Ramos (cell line): ENCODE results near the gene HOXB13.

Source experiments
- in situ Hi-C: fragments of 300-500 bp; cut with MboI; formaldehyde crosslinking; loops from one replicate; pipeline ENCODE4 v1.14.3; 2022; ENCODE audit warnings: low sequenced_read_pairs; ENCODE audit not compliant: unreplicated experiment

HOXB13 gene

DNA sequence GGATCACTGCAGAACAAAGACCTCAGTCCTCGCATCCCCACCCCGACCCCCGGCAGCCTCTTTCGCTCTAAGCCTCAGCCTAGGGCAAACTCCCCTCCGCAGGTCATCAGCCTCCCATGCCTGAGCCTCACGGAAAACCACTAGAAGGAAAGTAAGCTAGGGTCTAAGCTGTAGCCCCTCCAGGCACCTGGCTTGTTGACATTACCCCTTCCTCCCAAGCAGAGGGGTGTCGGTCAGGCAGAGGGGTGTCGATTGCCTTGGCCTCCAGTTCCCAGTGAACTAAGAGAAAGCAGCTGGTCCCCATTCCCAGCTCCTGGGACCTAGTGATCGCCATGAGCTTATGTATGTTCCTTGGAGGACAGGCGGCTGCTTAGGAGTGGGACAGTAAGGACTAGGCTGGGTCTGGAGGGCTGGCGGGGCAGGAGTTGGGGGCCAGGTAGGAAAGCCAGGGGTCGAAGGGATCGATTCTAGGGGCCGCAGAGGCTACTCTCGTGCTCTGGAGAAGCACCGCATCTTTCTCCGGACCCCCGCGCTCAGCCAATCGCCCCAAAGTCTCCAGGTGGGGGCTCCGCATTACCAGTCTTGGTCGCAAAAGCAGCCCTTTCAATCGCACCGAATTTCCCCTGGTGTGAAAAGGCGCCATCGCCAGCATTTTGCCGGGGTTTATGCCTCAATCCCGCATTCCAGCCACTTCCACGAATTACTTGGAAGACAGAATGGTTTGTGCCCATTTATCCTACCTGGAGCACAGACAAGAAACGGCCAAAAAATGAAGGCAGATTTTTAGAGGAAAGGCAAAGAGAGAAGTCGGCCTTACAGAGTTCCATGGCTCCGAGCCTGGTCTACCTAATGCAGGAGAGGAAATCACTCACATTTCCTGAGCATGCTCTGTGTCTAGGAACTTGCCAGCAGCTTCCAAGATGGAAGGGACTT is 21.3 kb upstream of the HOXB13 start:
- in situ Hi-C loops = no loop called here

DNA sequence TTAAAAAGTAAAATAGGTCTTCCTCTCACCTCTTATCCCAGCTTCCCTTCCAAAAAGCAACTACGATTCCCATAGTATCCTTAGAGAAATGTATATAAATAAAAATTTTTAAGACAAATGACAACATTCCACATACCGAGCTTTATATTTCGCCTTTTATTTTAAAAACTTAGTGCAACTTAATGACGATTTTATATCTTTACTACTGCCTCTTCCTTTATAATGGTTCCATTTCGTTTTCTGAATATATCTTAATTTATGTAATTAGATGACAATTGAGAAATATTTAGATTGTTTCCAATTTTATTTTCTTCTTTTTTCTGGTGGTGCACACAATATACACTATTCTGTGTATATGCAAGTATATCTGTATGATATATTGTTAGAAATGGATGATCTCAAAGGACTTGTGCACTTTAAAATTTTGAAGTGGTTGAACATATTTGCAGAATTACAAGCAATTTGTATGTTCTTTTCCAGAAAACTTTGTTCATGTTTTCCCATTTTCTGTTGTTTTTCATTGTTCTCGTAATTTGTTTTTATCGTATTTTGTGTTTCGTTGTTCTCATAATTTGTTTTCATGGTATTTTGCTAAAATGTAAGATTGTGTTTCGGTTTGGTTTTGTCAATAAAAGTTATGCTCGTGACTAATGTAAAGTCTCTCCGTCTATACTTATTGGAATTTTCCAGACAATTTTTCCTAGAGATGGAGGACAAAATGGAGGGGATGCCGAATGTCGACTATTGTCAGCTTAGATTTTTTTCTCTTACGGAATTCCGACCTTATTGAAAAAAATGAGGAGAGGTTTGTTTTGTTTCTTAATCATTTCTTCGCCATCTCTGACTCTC is 20.4 kb upstream of the HOXB13 start:
- in situ Hi-C loops = no loop called here

DNA sequence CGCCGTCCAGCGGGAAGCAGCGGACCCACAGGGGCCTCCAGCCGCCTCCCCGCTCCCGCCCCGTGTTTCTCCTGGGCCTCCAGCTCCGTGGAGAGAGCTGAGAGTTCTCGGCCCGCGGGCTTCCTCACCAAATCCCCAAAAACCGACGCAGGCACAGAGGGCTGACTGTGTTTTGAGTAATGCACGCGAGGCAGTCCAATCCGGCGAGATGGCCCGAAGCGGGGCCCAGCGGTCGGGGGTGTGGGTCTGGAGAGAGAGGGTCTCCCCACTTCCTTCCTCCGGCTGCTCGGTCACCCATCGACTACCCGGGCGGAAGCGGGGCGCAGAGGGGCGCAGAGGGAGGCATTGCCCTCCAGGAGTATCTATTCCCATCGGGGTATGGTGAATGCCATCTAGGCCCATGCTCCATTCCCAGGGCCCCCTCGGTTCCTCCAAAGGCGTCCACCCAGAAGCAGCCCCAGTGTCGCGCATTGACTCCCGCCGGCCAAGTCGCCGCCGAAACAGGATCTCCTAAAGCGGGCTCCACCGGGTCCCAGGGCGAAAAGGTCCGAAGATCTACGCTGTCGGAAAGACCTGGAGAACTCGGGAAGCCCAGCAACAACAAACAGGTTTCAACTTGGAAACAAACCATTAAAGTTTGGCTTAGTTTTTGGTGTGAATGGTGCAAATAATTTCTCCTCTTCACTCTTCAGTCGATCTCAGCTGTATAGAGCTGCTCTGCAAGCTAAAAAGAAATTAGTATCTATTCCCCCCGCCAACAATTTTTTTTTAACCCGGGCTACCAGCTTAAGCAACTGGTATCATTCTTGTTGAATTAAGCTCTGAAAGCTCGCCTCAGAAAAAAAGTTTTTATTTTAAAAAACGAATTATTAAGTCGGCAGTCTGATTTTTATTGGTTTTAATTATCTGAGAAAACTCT is 19.2 kb upstream of the HOXB13 start:
- in situ Hi-C loops = no loop called here

DNA sequence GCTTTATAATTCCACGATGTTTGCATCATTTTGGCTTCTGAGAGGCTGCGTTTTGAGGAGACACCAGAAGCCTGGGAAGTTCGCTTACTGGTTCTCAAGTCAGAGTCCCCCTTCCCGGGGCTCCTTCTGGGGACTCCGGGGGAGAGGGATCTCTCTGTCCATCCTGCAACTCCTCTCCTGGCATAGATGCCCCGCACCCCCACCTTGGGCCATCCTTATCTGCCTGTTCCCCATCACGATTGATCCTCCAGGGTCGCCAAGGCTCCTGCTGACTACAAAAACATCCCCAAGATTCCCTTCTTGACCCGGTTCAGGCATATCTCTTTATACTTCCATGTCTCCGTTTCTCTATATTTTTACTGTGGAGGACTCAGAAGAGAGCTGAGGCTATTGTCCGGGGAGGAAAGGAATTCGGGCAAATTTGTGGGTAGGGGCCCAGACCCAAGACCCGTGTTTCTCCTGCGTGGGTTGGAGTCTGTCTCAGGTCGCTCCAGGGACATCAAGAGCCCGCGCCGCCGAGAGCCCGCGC is 18.4 kb upstream of the HOXB13 start:
- in situ Hi-C loops = no loop called here

DNA sequence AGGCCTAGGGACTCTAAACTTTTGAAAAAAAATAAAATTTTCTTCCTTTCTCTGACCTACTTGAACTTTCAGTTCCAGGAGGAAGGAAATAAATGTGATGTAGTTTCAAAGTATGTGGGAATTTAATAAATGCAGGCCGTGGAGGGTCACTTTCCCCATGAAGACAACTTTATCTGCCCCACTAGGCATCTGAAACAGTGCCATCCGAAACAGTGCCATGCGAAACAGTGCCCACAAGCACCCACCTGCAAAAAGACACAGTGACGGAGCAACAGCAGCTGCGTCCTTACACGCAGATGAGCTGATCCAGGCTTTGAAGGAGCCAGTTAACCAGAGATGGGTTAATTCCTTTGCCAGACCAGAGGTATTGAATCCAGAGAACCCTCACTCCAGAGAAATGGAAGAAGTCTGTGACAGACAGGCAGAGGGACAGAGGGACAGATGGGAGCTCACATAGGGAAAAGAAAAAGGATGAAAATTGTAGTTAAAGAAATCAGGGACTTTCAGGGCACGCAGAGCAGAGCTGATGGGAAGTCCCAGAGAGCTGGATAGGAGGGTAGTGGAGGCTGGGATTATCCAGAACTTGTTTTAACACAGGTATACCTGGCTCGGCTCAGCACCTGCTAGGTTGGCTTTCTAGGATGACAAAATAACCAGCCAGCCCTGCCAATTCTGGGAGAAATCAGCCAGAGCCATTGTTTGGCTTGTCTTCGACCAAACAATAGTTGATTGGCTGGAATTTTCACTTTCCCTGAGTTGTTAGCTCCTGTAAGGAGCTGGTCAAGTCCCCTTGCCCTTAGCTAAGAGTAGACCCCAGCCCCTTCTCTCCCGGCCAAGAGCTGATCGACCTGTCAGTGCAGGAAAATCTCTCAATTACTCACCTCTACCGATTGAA is 17.1 kb upstream of the HOXB13 start:
- in situ Hi-C loops = no loop called here

DNA sequence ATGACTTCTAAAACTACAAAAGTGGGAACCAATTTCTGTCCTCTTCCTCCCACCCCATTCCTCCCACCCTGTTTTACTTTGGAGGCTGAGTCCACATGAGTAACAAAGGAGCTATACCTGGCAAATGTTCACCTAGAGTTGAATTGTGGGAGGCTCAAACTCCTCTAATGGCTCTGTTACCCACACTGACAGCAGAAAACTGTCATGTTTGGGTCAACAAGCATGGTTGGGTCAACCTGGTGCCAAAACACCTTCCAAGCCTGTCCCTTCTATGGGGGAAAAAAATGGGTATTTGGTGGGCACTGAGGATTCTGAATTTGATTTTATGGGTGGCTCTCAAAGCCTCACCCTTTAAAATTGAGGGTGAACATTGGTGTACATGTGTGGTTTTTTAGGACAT is 12.0 kb upstream of the HOXB13 start:
- in situ Hi-C loops = no loop called here

DNA sequence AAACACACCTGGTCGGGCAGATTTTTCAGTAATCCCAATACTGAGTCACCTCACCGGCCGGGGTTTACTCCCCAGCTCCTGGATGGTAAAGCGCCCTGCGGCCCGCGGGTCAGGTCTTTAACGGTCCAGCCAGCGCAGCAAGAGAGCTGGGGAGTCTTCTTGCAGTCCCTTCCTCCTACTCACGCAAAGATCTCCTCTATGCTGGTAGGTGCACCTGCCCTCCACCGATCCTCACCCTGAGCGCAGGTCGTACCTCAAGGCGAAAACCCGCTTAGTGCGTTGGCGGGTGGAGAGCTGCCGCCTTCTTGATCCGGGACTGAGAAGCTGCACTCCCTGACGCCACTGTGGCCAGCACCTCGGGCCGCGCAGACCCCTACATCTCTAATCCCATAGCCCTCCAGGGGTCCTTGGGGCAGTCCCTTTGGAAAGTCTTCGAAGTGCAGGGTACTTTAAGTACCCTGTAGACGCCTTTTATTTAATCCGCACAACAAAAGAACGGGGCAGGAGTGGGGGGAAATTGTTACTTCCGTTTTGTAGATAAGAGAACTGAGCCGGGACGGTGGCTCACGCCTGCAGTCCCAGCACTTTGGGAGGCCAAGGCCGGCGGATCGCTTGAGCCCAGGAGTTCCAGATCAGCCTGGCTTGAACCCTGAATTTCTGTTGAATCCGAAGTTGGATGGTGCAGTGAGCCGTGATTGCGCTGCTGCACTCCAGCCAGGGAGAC is 10.4 kb upstream of the HOXB13 start:
- in situ Hi-C loops = no loop called here

DNA sequence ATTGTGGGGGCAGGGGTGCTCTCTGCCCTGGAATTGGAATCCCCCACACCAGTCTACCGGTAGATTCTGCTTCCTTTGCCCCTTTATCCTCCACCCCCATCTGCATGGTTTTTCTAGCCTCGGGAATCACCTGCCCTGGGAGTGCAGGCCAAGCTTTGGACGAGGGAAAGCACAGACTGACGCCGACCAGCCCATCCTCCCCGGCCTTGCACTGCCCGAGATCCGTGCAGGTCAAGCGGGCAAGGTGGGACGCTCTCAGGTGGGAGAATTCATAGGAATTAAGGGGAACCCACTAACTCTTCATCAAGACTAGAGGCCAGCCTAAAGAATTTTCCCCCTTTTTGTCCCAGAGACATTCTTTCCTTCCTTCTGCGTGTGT is 9.9 kb upstream of the HOXB13 start:
- in situ Hi-C loops = no loop called here

DNA sequence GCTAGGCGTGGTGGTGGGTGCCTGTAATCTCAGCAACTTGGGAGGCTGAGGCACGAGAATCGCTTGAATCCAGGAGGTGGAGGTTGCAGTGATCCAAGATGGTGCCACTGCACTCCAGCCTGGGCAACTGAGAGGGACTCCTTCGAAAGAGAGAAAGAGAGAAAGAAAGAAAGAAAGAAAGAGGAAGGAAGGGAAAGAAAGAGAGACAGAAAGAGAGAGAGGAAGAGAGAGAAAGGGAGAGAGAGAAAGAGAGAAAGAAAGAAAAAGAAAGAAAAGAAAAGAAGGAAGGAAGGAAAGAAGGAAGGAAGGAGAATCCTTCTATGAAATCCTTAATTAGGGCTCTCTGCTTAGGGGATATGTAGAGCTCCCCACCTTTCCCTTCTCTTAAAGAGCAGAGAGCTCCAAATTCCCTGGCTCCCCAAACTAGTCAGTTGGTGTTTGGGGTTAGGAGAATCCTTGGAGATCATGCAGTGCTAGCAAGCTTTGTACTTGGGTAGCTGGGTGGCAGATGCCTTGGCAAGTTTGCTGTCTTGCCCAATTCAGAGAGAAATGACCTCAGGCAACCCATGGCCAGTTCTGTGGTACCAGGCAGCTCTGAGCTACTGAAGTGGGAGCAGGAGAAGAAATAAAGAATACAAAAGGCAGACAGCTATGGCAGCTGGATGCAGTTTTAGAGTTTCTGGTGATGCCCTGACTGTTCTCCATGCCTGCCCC is 8.9 kb upstream of the HOXB13 start:
- in situ Hi-C loops = no loop called here

DNA sequence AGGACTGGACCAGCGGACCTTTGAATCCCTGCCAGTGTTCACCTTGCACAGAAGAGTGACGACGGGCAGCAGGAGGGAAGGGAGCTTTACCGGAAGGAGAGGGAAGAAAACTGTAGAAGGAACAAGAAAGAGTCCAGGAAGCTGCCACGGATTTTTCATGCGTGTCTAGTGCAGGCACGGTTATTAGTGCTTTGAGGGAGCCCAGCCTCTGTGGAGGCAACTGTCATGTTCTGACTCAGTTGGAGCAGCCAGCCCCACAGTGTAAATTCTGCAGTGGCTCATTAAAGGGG is 6.5 kb upstream of the HOXB13 start:
- in situ Hi-C loops = no loop called here

DNA sequence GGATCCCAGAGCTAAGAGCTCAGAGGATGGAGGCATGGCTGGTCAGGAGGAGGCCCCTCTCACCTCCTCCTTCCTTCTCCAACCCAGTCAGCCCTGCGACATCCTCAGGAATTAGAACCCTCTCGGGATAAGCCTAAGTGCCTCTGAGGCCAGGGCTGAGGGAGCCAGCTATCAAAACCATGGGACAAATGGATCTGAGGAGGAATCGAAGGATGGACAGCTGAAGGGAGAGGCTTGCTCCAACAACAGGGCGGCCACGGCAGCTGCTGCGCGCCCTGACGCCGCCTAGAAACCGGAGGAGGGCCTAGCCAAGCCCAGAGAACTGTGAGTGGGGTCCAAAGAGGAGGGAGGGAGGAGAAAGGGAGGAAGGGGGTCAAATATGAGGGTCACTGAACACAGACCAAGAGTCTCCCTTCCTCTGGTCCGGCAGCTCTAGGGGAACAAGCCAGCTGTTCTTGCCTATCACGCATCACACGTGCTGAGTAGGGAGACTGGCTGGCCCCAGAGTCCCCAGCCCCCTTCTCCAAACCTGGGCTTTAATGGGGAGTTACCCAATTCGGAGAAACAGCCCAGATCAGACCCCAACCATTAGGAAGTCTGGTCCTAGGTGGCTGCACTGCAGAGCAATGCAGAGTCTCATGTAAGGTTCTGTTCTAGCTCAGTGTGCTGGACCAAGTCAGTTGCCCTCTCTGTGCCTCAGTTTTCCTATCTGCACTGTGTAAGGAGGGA is 5.9 kb upstream of the HOXB13 start:
- in situ Hi-C loops = no loop called here

DNA sequence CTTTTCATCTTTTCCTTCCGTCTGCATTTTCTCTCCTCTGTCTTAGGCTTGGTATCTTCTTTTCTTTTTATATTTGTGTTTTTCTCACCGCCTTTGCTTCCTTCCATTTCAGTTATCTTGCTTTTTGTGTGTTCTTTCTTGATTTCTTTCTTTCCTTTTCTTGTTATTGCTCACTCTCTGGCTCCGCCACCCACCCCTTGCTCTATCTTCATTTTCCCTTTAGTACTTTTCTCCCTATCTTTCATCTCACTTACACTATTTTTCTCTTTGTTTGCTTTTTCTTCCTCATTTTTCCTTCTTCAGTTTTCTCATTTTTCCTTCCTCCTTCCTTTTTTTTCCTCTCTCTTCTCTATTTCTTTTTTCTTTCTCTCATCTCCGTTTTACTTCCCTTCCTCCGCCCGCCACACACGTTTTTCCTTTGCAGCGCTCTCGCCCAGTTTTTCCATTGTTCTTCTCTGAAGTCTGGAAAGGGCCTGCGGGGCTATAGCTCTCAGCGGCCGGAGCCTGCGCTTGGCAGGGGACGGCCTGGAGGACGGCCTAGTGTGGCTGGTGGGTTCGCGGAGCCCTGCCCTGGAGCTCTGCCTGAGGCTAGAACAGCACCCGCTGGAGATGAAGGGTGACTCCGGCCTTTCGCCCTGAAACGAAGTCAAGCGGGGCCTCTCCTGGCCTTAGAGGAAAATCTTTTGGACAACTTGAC is 5.2 kb upstream of the HOXB13 start:
- in situ Hi-C loops = no loop called here

DNA sequence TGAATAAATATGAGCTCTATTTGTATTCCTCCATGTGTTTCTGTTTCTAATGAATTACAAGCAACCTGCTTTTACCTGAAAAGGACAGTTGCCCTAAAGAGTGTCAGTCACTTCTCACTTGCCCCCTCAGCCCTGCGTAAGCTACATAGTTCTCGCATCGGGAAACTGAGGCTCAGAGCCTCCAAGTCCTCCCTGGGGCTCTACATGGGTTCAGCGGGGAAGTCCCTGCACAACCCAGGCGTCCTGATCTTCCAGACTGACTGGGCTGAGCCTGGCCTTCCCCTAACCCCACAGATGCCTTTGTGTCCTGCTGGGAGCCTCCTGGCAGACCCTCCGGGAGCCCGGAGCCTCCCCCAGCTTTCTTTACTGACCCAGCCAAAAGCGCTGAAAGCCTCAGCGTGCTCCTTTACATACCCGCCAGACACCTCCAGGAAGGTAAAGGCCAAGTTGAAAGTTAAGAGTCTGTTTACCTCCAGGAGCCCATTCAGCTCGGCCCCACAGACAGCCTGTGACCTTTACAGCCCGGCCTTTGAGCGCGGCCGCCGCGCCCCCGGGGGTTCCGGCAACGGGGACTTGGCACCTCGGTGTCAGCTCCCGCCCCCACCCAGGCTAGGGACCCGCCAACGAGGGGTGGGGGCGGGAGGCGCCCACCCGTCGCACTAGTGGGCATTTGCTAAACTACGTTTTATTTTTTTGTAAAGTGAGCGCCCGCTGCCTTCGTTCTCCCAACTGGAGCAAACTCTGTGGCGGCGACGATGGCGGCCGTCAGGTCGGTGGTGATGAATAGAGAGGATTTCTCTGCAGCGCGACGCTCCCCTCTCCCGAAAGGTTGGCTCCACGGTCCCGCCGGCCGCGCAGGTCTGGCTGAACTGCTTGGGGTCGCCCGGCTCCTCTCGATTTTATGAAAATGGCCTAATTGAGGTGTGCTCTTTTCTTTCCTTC is 4.4 kb upstream of the HOXB13 start:
- in situ Hi-C loops = no loop called here

DNA sequence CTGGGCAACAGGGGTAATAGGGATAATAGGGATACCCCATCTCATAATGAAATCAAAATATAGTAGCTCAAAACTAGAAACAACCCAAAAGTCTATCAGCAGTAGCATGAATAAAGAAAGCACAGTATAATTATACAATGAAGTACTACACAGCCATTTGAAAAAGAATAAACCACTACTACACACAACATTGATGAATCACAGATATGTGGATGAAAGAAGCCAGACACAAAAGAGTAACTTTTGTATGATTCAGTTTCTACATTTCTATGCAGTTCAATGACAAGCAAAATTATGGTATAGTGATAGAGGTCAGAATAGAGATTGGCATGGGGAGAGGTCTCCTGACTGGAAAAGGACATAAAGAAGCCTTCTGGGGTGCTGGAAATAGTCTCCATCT is 2.8 kb upstream of the HOXB13 start:
- in situ Hi-C loops = no loop called here

DNA sequence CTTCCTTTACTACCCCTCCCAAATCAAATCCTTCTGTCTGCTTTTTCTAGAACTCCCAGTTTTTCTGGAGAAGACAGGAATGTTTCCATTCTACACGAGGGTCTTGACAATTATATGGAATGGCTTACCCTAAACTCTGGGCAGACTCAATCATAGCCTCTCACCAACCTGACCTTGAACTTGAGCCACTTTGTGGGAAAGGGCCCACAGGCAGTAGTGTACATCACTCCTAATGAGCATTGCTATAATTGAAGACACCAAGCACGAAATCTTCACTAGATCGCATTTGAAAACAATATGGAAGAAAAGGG is 1.6 kb upstream of the HOXB13 start:
- in situ Hi-C loops = no loop called here
